Measurements from ENCODE around the gene GMPPA.

The GMPPA gene

DNA sequence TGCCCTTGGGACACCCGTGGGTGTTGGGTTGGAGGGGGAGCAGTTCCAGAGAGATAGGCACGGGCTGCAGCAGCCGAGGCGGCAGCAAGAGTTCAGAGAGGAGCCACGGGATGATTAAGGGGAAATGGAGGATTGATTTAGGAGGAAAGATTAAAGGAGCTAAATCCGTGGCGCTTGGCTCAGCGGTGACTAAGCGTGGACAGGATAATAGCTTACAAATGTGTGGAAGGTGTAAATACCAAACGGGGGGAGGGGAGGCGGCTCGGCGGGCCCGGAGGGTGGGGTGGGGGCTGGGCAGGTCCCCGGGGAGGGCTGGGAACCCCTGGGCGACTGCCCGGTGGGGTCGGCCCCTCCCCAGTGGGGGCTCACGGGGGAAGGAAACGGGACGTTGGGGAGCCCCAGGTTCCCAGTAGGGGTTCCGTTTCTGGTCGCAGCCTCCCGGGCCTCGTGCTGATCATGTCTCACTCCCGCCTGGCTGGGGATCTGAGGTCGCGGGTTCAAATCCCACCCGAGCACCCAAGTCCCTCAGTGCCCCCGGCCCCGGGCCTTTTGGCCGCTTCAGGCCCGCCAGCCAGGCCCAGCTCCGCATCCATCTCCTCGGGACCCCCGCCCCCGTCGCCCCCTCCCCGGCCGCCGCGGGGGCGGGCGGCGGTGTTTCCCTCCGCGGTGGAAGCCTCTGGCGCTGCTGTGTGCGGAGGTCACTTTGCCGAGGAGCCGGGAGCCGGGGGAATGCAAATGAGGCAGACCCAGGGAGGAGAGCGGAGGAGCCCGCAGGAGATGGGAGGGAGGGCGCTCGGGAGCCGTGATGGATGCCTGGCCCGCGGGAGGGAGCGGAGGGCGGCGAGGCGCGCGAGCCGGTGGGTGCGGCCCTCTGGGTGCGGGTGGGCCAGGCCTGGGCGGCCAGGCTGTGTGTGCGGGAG, 23.7 kb downstream of the GMPPA start:
- DNase-seq, result no peak

- DNase-seq, result no peak
Observed at GRCh38 chr2:219523031-219523671, 24.5 kb downstream of the GMPPA start.

DNA sequence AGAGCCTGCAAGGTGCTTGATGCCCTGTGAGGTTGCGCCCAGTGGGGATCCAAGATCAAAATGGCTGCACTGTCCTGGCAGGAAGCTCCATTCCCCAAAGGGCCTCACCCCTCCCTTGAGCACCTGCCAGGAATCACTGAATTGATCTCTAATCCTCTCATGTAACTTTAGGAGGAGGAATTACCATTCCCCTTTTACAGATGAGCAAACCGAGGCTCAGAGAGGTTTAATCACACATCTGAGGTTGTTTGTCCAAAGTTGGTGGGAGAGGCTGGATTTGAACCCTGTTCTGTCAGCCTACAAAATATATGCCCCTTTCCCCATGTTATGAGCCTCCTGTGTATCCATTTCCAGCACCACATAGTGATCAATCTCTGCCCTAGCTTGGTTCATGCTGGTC, 26.1 kb downstream of the GMPPA start:
- DNase-seq, result no peak

GRCh38 chr2:219525533-219526232, 27.0 kb downstream of the GMPPA start:
- no peak for DNase-seq

DNA sequence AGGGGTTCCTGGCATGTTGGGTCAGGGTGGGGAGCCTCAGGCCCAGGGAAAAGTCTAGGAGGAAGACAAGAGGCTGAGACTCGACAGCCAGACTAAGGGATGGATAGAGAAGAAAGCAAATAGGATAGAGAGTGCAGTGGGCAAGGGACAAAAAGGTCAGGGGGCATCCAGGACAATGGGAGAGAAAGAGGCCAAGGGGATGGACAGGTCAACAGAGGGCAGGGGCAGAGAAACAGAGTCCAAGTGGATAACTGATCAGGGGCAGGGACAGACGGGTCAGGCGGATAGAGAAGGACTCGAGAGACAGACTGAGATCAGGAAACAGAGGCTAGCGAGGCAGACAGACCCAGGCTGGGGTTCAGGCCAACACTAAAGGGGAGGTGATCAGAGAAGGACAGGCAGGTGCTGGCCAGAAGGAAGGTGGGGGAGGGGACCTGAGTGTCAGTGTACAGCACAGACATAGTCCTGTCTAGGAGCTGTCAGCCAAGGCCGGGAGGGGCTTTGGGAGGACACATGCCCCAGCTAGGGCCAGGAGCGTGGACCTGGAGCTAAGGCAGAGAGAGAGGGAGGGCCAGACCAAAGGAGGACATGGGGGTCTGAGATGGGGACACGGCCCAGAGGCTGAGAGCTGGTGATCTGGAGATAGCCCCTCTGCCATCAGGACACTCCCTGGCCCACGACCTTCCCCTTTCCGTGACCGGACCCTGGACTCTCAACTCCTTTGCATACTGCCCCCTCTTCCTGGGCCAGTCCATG, 27.8 kb downstream of the GMPPA start:
- DNase-seq, result no peak

DNA sequence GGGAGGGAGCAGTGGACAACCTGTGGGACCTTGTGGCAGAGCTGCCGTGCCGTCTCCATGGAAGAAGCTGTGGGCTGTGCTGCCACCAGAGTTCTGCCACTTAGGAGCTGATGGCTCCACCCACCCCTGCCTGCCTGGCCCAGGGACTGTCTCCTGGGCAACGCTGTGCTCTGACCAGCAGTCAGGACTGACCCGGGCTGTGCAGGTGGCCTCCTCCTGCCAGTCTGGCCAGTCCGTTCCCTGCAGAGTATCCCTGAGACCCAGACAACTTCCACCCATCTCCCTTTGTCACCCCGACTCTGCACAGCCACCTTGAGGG, 28.3 kb downstream of the GMPPA start:
- DNase-seq, result no peak

DNA sequence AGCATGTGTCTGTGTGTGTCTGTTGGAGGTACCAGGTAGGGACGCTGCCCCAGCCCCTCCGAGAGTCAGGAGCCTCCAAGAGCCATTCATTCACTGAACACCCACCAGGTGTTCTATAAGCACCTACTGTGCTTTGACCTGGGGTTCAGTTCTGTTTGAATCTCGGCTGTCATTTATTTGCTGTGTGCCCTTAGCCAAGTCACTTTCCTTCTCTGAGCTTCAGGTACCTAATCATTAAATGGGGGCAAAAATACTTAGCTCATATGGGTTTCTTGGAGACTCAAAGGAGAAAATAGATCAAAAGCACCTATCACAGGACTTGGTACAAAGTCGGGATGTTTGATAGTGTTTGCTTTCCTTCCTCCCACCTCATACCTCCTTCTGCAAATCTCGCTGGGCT, 28.8 kb downstream of the GMPPA start:
- no peak for DNase-seq

- DNase-seq, result peak; percentile 97
Observed at GRCh38 chr2:219530048-219530963, 31.6 kb downstream of the GMPPA start.

DNA sequence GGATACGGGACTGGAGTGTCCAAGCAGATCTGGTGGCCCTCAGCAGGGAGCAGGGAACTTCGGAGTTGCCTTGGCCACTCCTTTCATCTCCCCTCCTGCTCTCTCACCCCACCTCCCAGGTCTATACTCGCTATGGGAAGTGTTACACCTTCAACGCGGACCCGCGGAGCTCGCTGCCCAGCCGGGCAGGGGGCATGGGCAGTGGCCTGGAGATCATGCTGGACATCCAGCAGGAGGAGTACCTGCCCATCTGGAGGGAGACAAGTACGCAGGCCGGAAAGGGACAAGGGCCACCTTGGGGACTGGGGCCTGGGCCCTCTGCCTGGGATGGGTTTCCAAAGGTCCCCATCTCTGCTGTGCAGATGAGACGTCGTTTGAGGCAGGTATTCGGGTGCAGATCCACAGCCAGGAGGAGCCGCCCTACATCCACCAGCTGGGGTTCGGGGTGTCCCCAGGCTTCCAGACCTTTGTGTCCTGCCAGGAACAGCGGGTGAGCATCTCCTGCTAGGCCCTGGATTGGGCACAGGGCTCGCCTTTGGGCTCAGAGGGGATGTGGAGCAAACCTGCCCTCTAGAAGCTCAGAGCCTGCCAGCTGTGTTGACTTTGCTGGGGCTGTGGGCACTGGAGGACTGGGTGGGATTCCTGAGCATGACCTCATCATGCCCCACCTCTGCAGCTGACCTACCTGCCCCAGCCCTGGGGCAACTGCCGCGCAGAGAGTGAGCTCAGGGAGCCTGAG, 33.1 kb downstream of the GMPPA start:
- DNase-seq, result no peak

DNA sequence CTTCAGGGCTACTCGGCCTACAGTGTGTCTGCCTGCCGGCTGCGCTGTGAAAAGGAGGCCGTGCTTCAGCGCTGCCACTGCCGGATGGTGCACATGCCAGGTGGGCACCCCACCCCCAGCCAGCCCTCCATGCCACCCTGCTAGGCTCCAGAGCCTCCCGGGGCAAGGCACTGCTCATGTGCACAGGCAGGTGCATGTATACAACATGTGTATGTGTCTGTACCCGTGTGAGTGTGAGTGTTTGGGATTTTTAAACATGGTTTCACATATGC, 33.6 kb downstream of the GMPPA start:
- DNase-seq, result no peak

DNA sequence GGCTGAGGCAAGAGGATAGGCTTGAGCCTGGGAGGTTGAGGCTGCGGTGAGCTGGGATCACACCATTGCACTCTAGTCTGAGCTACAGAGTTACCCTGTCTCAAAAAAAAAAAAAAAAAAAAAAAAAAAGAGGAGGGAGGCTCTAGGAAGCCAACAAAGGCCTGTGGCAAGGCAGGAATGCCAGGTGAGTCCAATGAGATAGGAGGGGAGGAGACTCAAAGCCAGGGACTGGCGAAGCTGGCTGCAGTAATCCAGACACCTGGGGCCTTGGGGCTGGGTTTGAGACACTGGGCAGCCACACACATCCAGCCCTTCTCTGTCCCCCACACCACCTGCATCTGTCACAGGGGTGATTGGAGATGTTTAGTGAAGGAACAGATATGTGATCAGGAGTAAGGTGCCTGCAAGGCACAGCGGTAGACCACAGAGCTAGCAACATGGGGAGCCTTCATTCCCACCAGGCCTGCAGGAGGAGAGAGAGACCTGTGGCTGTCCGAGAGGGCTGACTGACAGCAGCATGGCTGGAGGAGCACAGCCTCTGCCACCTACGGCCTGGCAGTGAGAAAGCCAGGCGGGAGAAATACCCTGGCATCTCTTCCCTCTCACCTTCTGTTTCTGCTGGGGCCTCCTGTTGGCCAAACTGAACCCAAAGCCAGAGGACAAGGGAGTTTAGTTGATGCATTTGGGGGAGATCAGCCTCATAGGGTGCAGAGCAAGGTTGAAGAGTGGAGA, 35.4 kb downstream of the GMPPA start:
- DNase-seq, result no peak

DNA sequence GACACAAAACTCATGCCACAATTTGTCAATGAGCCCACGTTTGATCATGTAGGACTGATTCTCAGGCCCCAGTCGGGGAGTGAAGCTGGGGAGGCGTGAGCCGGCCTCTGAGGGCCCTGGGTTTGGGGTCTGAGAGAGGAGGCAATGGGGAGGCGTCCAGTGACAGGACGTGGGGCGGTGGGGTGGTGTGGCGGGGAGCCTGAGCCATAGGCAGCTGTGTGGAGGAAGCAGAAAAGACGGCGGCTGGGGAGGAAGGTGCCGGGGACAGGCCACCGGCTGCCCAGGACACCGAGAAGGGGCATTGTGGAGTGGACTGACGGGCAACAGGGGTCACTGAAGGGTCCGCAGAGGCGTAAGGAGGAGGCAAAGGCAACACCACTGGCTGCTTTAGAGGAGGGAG, 37.7 kb downstream of the GMPPA start:
- no peak for DNase-seq

GRCh38 chr2:219536967-219537366, 38.3 kb downstream of the GMPPA start:
- DNase-seq, result no peak

GRCh38 chr2:219537657-219538488, 39.2 kb downstream of the GMPPA start:
- DNase-seq, result no peak

GRCh38 chr2:219538504-219538951, 39.8 kb downstream of the GMPPA start:
- DNase-seq, result no peak

- DNase-seq, result no peak
Observed at GRCh38 chr2:219538956-219539788, 40.5 kb downstream of the GMPPA start.

- no peak for DNase-seq
Observed at GRCh38 chr2:219539926-219540678, 41.4 kb downstream of the GMPPA start.
